ENCODE data around the gene EVA1B. TPM values are rescaled to one million over a fixed set of nuclear protein-coding genes. Genes with fewer than 3 reads are reported as not detected.

The EVA1B gene
- total and polyA plus RNA-seq, 8 donors, result 8.3 to 67.2 (median 29.8) TPM; not detected in 1

- intact Hi-C loops (cut with DNase I; ENCODE audit: low total_unique reads), result no loop called here
- TF ChIP-seq POLR2AphosphoS5 (IDR thresholded peaks at IDR 0.05) (no peak), EP300 (IDR thresholded peaks at IDR 0.05) (no peak), POLR2A (IDR thresholded peaks at IDR 0.05) (no peak), CTCF (IDR thresholded peaks at IDR 0.05) (no peak)
- no peaks in the 10 kb centered on the region for H3K27me3 ChIP-seq
- peaks cover 33 to 55% (median 43%) of the 10 kb centered on the region in 4 donors for H3K4me1 ChIP-seq
- H3K9me3 ChIP-seq, result no peaks in the 10 kb centered on the region
- no peak overlapping the region for H3K4me3 ChIP-seq
- peak overlapping the region in 4 of 5 donors; percentile 65 to 82 (median 72) for H3K27ac ChIP-seq
- 67 to 75% (median 71%) methylated on average over 9 to 14 of the region's 14 CpGs for WGBS, 5 donors
- peaks cover 62 to 97% (median 86%) of the 10 kb centered on the region in 4 donors for H3K36me3 ChIP-seq
- peak in 1 of 2 donors; percentile 63 for DNase-seq
These were observed 28.0 kb upstream of the EVA1B start for GRCh38 chr1:36351227-36351977.

- 43 to 70% (median 47%) methylated on average over 10 to 13 of the region's 13 CpGs for WGBS, 5 donors
- Histone ChIP-seq H3K4me1 (peaks cover 33 to 55% (median 43%) of the 10 kb centered on the region in 4 donors), H3K9me3 (no peaks in the 10 kb centered on the region), H3K27ac (peak overlapping the region; percentile 13 to 82 (median 68)), H3K4me3 (no peak overlapping the region), H3K36me3 (peaks cover 65 to 96% (median 87%) of the 10 kb centered on the region in 4 donors), H3K27me3 (no peaks in the 10 kb centered on the region)
- no peak for TF ChIP-seq POLR2A (IDR thresholded peaks at IDR 0.05)
- TF ChIP-seq EP300 (IDR thresholded peaks at IDR 0.05), result no peak
- TF ChIP-seq POLR2AphosphoS5 (IDR thresholded peaks at IDR 0.05), result no peak
- TF ChIP-seq CTCF (IDR thresholded peaks at IDR 0.05), result no peak
- no peak for DNase-seq
- intact Hi-C loops (cut with DNase I; ENCODE audit: low total_unique reads), result no loop called here
These were observed 27.3 kb upstream of the EVA1B start for GRCh38 chr1:36350659-36351226.

GRCh38 chr1:36349839-36350238, 26.4 kb upstream of the EVA1B start:
- DNase-seq, result no peak
- WGBS, 5 donors, result 58 to 88% (median 85%) methylated on average over 7 to 16 of the region's 16 CpGs
- Histone ChIP-seq H3K4me1 (peaks cover 33 to 55% (median 43%) of the 10 kb centered on the region in 4 donors), H3K27me3 (no peaks in the 10 kb centered on the region), H3K9me3 (no peaks in the 10 kb centered on the region), H3K27ac (peak overlapping the region in 4 of 5 donors; percentile 65 to 82 (median 72)), H3K4me3 (no peak overlapping the region), H3K36me3 (peaks cover 63 to 96% (median 87%) of the 10 kb centered on the region in 4 donors)
- TF ChIP-seq EP300 (IDR thresholded peaks at IDR 0.05), result no peak
- no peak for TF ChIP-seq POLR2A (IDR thresholded peaks at IDR 0.05)
- no peak for TF ChIP-seq POLR2AphosphoS5 (IDR thresholded peaks at IDR 0.05)
- no peak for TF ChIP-seq CTCF (IDR thresholded peaks at IDR 0.05)
- intact Hi-C loops (cut with DNase I; ENCODE audit: low total_unique reads), result no loop called here

- intact Hi-C loops (cut with DNase I; ENCODE audit: low total_unique reads), result no loop called here
- peaks cover 57 to 96% (median 87%) of the 10 kb centered on the region in 4 donors for H3K36me3 ChIP-seq
- no peaks in the 10 kb centered on the region for H3K27me3 ChIP-seq
- H3K9me3 ChIP-seq, result no peaks in the 10 kb centered on the region
- H3K4me3 ChIP-seq, result no peak overlapping the region
- TF ChIP-seq CTCF (IDR thresholded peaks at IDR 0.05) (no peak), POLR2AphosphoS5 (IDR thresholded peaks at IDR 0.05) (no peak), EP300 (IDR thresholded peaks at IDR 0.05) (no peak), POLR2A (IDR thresholded peaks at IDR 0.05) (no peak)
- no peak for DNase-seq
- peak overlapping the region in 4 of 5 donors; percentile 65 to 82 (median 72) for H3K27ac ChIP-seq
- WGBS, 5 donors, result 47 to 72% (median 65%) methylated on average over 6 to 7 of the region's 7 CpGs
- H3K4me1 ChIP-seq, result peaks cover 33 to 55% (median 43%) of the 10 kb centered on the region in 4 donors
These were observed 25.8 kb upstream of the EVA1B start for GRCh38 chr1:36349241-36349671.

Measured in stomach (tissue), 9 donors.